HepG2 (cell line): ENCODE measurements around the gene GAB3. TPM values are rescaled to one million over a fixed set of nuclear protein-coding genes. Genes with fewer than 3 reads are reported as not detected.

Experiments used
- ATAC-seq: fragments of 200-7000 bp; cut with Tn5 transposase; 3 replicates; pipeline ENCODE4 v1.9.1; 2020; ENCODE audit warnings: mild to moderate bottlenecking, moderate library complexity
- Bru-seq: library from RNA; stranded (reverse); fragments of 400-500 nt; gene quantifications from one replicate; lab custom pipeline; 2021; lab: Mats Ljungman, UMichigan
- BruChase-seq, 2 experiments: library from RNA; stranded (reverse); fragments of 400-500 nt; gene quantifications; one replicate each; lab custom pipeline; 2021; lab: Mats Ljungman, UMichigan
- BruUV-seq: library from RNA; stranded (reverse); fragments of 400-500 nt; replicated peaks from 2 replicates; lab custom pipeline; 2021; lab: Mats Ljungman, UMichigan
- CTCF ChIA-PET: fragments of 300-600 bp; formaldehyde crosslinking; extraction: SDS; loops from one replicate; lab custom pipeline; 2021; ENCODE audit warnings: low total read pairs, inconsistent platforms, low intra/inter-chr PET ratio; lab: Yijun Ruan, JAX
- POLR2A ChIA-PET: fragments of 350-600 bp; sonication (Branson Sonifier 250); formaldehyde crosslinking; loops from one replicate; lab custom pipeline; 2020; ENCODE audit warnings: antibody characterized with exemption, inconsistent platforms; lab: Yijun Ruan, JAX
- DNase-seq: peaks from one replicate; pipeline ENCODE4 v3.0.0-alpha.2; 2015; ENCODE audit warnings: low spot score
- FAIRE-seq: peaks from 3 replicates; lab custom pipeline; 2011; peaks lifted over from hg19 to GRCh38; lab: Jason Lieb, UNC
- H2AFZ ChIP-seq: one replicate; pipeline ENCODE4 v1.6.1; 2011; ENCODE audit warnings: low read length, inconsistent platforms
- H3K27ac ChIP-seq: fragments of 300-600 bp; 3 replicates; pipeline ENCODE4 v1.8.0; 2011; ENCODE audit warnings: mixed run types, mild to moderate bottlenecking, mixed read lengths, low read length, inconsistent platforms; ENCODE audit not compliant: insufficient read depth; ENCODE audit errors: extremely low read length
- H3K27me3 ChIP-seq, 2 experiments: fragments of 200-600 bp in 1 of 2; 2 replicates in 1 of 2; 3 replicates in 1 of 2; pipeline versions ENCODE4 v1.6.0 to v1.8.0; 2011; ENCODE audit warnings: low read length in 2 of 2, mild to moderate bottlenecking in 2 of 2, moderate library complexity in 2 of 2, inconsistent platforms in 1 of 2; ENCODE audit not compliant: insufficient read depth in 2 of 2, control insufficient read depth in 1 of 2
- H3K36me3 ChIP-seq, 2 experiments: fragments of 200-600 bp in 1 of 2; replicated peaks in 1 of 2; 2 replicates in 1 of 2; 3 replicates in 1 of 2; pipeline versions ENCODE4 v1.5.1 to v1.8.0; 2011; ENCODE audit warnings: low read length in 2 of 2, inconsistent platforms in 1 of 2; ENCODE audit not compliant: insufficient read depth in 2 of 2, control insufficient read depth in 1 of 2
- H3K4me1 ChIP-seq: 2 replicates; pipeline ENCODE4 v1.5.1; 2012; ENCODE audit warnings: low read length, inconsistent platforms; ENCODE audit not compliant: insufficient read depth
- H3K4me2 ChIP-seq: 2 replicates; pipeline ENCODE4 v1.6.0; 2011; ENCODE audit warnings: low read depth, low read length, inconsistent platforms
- H3K4me3 ChIP-seq, 3 experiments: fragments of 200-600 bp in 1 of 3; sonication (generic), shearing (Covaris generic) in 1 of 3; replicated peaks in 1 of 3; 2 replicates each; pipeline ENCODE4 v1.5.1; 2011 to 2016; ENCODE audit warnings: low read length in 3 of 3, inconsistent platforms in 2 of 3, low read depth in 2 of 3, mild to moderate bottlenecking in 2 of 3, control low read depth in 1 of 3, mixed read lengths in 1 of 3; ENCODE audit not compliant: insufficient read depth in 1 of 3
- H3K79me2 ChIP-seq: one replicate; pipeline ENCODE4 v1.6.1; 2011; ENCODE audit warnings: low read length, inconsistent platforms; ENCODE audit not compliant: insufficient read depth
- H3K9ac ChIP-seq: 2 replicates; pipeline ENCODE4 v1.6.0; 2011; ENCODE audit warnings: mild to moderate bottlenecking, low read depth, low read length, inconsistent platforms; ENCODE audit not compliant: insufficient read depth
- H3K9me3 ChIP-seq: 2 replicates; pipeline ENCODE4 v1.5.1; 2012; ENCODE audit warnings: mild to moderate bottlenecking, low read length
- H4K20me1 ChIP-seq: 2 replicates; pipeline ENCODE4 v1.6.0; 2011; ENCODE audit warnings: inconsistent platforms, mild to moderate bottlenecking, low read length, moderate library complexity; ENCODE audit not compliant: insufficient read depth
- EZH2 ChIP-seq: conservative IDR thresholded peaks from 2 replicates; pipeline ENCODE4 v1.6.1; 2012; ENCODE audit warnings: mild to moderate bottlenecking, low read depth, low read length, moderate library complexity
- MAFF ChIP-seq: IDR thresholded peaks from 2 replicates; pipeline ENCODE4 v1.6.1; 2011; ENCODE audit warnings: low read depth, low read length, improper control_type of control experiment
- MAFK ChIP-seq, 2 experiments: IDR thresholded peaks in 1 of 2; conservative IDR thresholded peaks in 1 of 2; 2 replicates each; pipeline ENCODE4 v1.6.1; 2011; ENCODE audit warnings: improper control_type of control experiment in 2 of 2, low read length in 2 of 2
- PCBP2 ChIP-seq: fragments of 200-400 bp; formaldehyde crosslinking; optimal IDR thresholded peaks from 2 replicates; pipeline ENCODE3; 2018; ENCODE audit warnings: low read length, low read depth; ENCODE audit not compliant: poor library complexity, severe bottlenecking
- POLR2G ChIP-seq: fragments of 200-400 bp; formaldehyde crosslinking; IDR thresholded peaks from 2 replicates; pipeline ENCODE4 v1.6.1; 2018; ENCODE audit warnings: mild to moderate bottlenecking, low read depth, low read length, moderate library complexity
- TAF15 ChIP-seq: fragments of 200-400 bp; formaldehyde crosslinking; IDR thresholded peaks from one replicate; pipeline ENCODE4 v1.6.1; 2018; ENCODE audit warnings: mild to moderate bottlenecking, low read depth, low read length; ENCODE audit not compliant: poor library complexity, severe bottlenecking
- ZNF777 ChIP-seq: sonication (generic); formaldehyde crosslinking; IDR thresholded peaks from 2 replicates; pipeline ENCODE4 v1.4.0; 2020; ENCODE audit warnings: missing genetic modification reagents
- WGBS: methylation state at CpG from one replicate; pipeline ENCODE4 v1.1.6; 2017; ENCODE audit warnings: low lambda C conversion rate; 5-methylcytosine and 5-hydroxymethylcytosine counted together
- in situ Hi-C: cut with HindIII; loops from 2 replicates; pipeline ENCODE4 v1.10.0; 2017; ENCODE audit warnings: low pct_unique_long_range_greater_than_20kb; ENCODE audit not compliant: extremely low pct_ligation_motif_present
- intact Hi-C: fragments of 100-400 bp; cut with micrococcal nuclease; formaldehyde crosslinking; loops from one replicate; pipeline ENCODE4 v1.10.0; 2022; ENCODE audit not compliant: unreplicated experiment
- long read RNA-seq, 2 experiments: library from RNA in 1 of 2; library from polyadenylated mRNA in 1 of 2; stranded (forward) in 1 of 2; unstranded in 1 of 2; transcript quantifications; one replicate each; pipeline ENCODE4 v2.0.0, GENCODE V29; 2019 to 2022
- polyA minus RNA-seq, 3 experiments: library from RNA; depleted of rRNA, polyadenylated mRNA; stranded (reverse); fragments of >200 nt; gene quantifications; 2 replicates each; pipeline ENCODE4 v1.2.3, GENCODE V29; 2011; ENCODE audit warnings: low replicate concordance in 1 of 3
- polyA plus RNA-seq, 8 experiments: library from polyadenylated mRNA; depleted of rRNA in 3 of 8; stranded (reverse) in 7 of 8; unstranded in 1 of 8; fragments of >200 nt; fragmentation: Illumina TruSeq in 4 of 8; extraction: Trizol in 4 of 8; gene quantifications; 2 replicates each; pipeline versions ENCODE4 v1.2.1 to v1.2.3, GENCODE V29; 2011 to 2016; ENCODE audit warnings: low read depth in 4 of 8, missing spikeins in 1 of 8, mixed read lengths in 1 of 8; ENCODE audit not compliant: insufficient read depth in 1 of 8
- total RNA-seq, 5 experiments: library from RNA; depleted of rRNA; stranded (reverse); fragments of >200 nt; fragmentation: Illumina TruSeq; extraction: Trizol; gene quantifications; 2 replicates each; pipeline ENCODE4 v1.2.3, GENCODE V29; 2016; ENCODE audit warnings: low read depth in 1 of 5
- TF ChIP-seq, protein P1 (sequence below): sonication (generic); formaldehyde crosslinking; IDR thresholded peaks from 2 replicates; pipeline ENCODE4 v1.5.0; 2020; ENCODE audit warnings: mild to moderate bottlenecking, missing genetic modification reagents, moderate library complexity

GAB3 gene, protein sequence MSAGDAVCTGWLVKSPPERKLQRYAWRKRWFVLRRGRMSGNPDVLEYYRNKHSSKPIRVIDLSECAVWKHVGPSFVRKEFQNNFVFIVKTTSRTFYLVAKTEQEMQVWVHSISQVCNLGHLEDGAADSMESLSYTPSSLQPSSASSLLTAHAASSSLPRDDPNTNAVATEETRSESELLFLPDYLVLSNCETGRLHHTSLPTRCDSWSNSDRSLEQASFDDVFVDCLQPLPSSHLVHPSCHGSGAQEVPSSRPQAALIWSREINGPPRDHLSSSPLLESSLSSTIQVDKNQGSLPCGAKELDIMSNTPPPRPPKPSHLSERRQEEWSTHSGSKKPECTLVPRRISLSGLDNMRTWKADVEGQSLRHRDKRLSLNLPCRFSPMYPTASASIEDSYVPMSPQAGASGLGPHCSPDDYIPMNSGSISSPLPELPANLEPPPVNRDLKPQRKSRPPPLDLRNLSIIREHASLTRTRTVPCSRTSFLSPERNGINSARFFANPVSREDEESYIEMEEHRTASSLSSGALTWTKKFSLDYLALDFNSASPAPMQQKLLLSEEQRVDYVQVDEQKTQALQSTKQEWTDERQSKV
- not detected in 2 replicates for total RNA-seq (2016; rRNA removed; fragmentation: Illumina TruSeq; extraction: Trizol)
- total RNA-seq (2016; cell fraction: cytosol; rRNA removed; fragmentation: Illumina TruSeq; extraction: Trizol; ENCODE audit: low read depth): not detected in 2 replicates
- not detected in 2 replicates for total RNA-seq (2016; cell fraction: insoluble cytoplasmic fraction; rRNA removed; fragmentation: Illumina TruSeq; extraction: Trizol)
- total RNA-seq (2016; cell fraction: membrane; rRNA removed; fragmentation: Illumina TruSeq; extraction: Trizol): not detected in 2 replicates
- not detected in 2 replicates for total RNA-seq (2016; cell fraction: nucleus; rRNA removed; fragmentation: Illumina TruSeq; extraction: Trizol)
- 0.01 TPM in 1 of 2 replicates, not detected in the other for polyA plus RNA-seq (2011; rRNA removed)
- polyA plus RNA-seq (2011; cell fraction: cytosol; rRNA removed): not detected in 2 replicates
- not detected in 2 replicates for polyA plus RNA-seq (2011; cell fraction: nucleus; rRNA removed)
- polyA plus RNA-seq (2012): not detected in 2 replicates
- polyA plus RNA-seq (2016; cell fraction: cytosol; fragmentation: Illumina TruSeq; extraction: Trizol; ENCODE audit: low read depth): not detected in 2 replicates
- polyA plus RNA-seq (2016; cell fraction: insoluble cytoplasmic fraction; fragmentation: Illumina TruSeq; extraction: Trizol; ENCODE audit: low read depth): not detected in 2 replicates
- not detected in 2 replicates for polyA plus RNA-seq (2016; cell fraction: membrane; fragmentation: Illumina TruSeq; extraction: Trizol; ENCODE audit: low read depth)
- polyA plus RNA-seq (2016; cell fraction: nucleus; fragmentation: Illumina TruSeq; extraction: Trizol; ENCODE audit: insufficient read depth, low read depth): not detected in 2 replicates
- 0.21 TPM in 1 of 2 replicates, not detected in the other for polyA minus RNA-seq (2011; rRNA and poly(A)+ RNA removed; ENCODE audit: low replicate concordance)
- polyA minus RNA-seq (2011; cell fraction: cytosol; rRNA and poly(A)+ RNA removed): not detected in 2 replicates
- polyA minus RNA-seq (2011; cell fraction: nucleus; rRNA and poly(A)+ RNA removed): not detected in 2 replicates
- Bru-seq, nascent RNA: percentile 6 among the genes with signal in this experiment
- BruChase-seq, experiment 1, labeled RNA remaining after a 6-hour chase: percentile 2 among the genes with signal in this experiment
- BruChase-seq, experiment 2, labeled RNA remaining after a 2-hour chase: percentile 6 among the genes with signal in this experiment
- long read RNA-seq, experiment 1: 0 reads
- long read RNA-seq, experiment 2: 0 reads

- H3K79me2 ChIP-seq: no peaks in the 10 kb centered on the region
- in situ Hi-C loops (no loop called here), intact Hi-C loops (no loop called here)
- no peaks in the 10 kb centered on the region for H4K20me1 ChIP-seq
- H3K36me3 ChIP-seq: no peaks in the 10 kb centered on the region
- TF ChIP-seq MAFF: peak; percentile 84
- 0 out of 2 replicates have a peak, but pooled peaks have one; percentile 49 for TF ChIP-seq EZH2
- peak; percentile 69 to 88 for TF ChIP-seq MAFK (conservative IDR thresholded peaks at IDR 0.05 in 1 of 2, IDR thresholded peaks at IDR 0.05 in 1 of 2; ENCODE audit: low read length in 2 of 2)
- no peak for TF ChIP-seq POLR2G
- TF ChIP-seq ZNF777: peak; percentile 83
- no peak for TF ChIP-seq PCBP2
- TF ChIP-seq, protein P1, sequence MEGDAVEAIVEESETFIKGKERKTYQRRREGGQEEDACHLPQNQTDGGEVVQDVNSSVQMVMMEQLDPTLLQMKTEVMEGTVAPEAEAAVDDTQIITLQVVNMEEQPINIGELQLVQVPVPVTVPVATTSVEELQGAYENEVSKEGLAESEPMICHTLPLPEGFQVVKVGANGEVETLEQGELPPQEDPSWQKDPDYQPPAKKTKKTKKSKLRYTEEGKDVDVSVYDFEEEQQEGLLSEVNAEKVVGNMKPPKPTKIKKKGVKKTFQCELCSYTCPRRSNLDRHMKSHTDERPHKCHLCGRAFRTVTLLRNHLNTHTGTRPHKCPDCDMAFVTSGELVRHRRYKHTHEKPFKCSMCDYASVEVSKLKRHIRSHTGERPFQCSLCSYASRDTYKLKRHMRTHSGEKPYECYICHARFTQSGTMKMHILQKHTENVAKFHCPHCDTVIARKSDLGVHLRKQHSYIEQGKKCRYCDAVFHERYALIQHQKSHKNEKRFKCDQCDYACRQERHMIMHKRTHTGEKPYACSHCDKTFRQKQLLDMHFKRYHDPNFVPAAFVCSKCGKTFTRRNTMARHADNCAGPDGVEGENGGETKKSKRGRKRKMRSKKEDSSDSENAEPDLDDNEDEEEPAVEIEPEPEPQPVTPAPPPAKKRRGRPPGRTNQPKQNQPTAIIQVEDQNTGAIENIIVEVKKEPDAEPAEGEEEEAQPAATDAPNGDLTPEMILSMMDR (CRISPR knock-in tag): peak; percentile 5; the same call in 1 of the 2 replicates
- no peak for TF ChIP-seq TAF15
- no TSS peak for BruUV-seq
- ChIA-PET POLR2A (interaction anchor here (0.6 kb wide), 1 partner anchor 11 kb away, joined by 3 read pairs; no protein-coding TSS in a partner anchor), CTCF (no interaction called here)
- H3K27me3 ChIP-seq: peaks cover 2 to 24% of the 10 kb centered on the region in 2 experiments; a peak in 4 of 5 replicates
- H3K4me1 ChIP-seq: no peaks in the 10 kb centered on the region
- peak within 1 kb of the TSS; percentile 51 for H3K4me2 ChIP-seq
- H2AFZ ChIP-seq: no peak within 1 kb of the TSS
- no peak within 1 kb of the TSS for H3K27ac ChIP-seq
- no peaks in the 10 kb centered on the region for H3K9me3 ChIP-seq
- 0% methylated on average over 5 of the region's 98 CpGs for WGBS
- H3K9ac ChIP-seq: no peak within 1 kb of the TSS
- no peak for DNase-seq
- FAIRE-seq: no peak
- peak within 1 kb of the TSS in 1 of 3 experiments; percentile 52; a peak in 1 of 6 replicates for H3K4me3 ChIP-seq
- peak; percentile 75 for ATAC-seq
These were observed at the start of gene GAB3 for GRCh38 chrX:154750301-154751202. TSS of gene GAB3 (minus strand) at chrX:154751077. CDS start at chrX:154751025, 52 bp downstream.
